H1 (cell line): ENCODE data around the gene PTPN21. TPM values are rescaled to one million over a fixed set of nuclear protein-coding genes. Genes with fewer than 3 reads are reported as not detected.

ENCODE experiments used
- CTCF ChIA-PET: fragments of 300-600 bp; sonication (Branson Sonifier 250); formaldehyde crosslinking; loops from one replicate; lab custom pipeline; 2021; ENCODE audit not compliant: partially characterized antibody; lab: Charles Lee
- POLR2A ChIA-PET: fragments of 300-600 bp; sonication (Branson Sonifier 250); formaldehyde crosslinking; loops from one replicate; lab custom pipeline; 2021; ENCODE audit warnings: inconsistent platforms; ENCODE audit not compliant: partially characterized antibody; lab: Charles Lee
- DNase-seq, 2 experiments: peaks; one replicate each; pipeline versions ENCODE4 v3.0.0 to v3.0.0-alpha.2; 2010 to 2022; ENCODE audit warnings: low spot score in 2 of 2, low read depth in 1 of 2, mixed read lengths in 1 of 2
- FAIRE-seq: peaks from 2 replicates; lab custom pipeline; 2011; peaks lifted over from hg19 to GRCh38; lab: Jason Lieb, UNC
- H2AFZ ChIP-seq: 2 replicates; pipeline ENCODE4 v1.8.1; 2012; ENCODE audit warnings: low read length, inconsistent platforms
- H2AK5ac ChIP-seq: 2 replicates; pipeline ENCODE4 v1.6.1; 2013; ENCODE audit warnings: low read depth, low read length
- H2BK120ac ChIP-seq: replicated peaks from 2 replicates; pipeline ENCODE3; 2013; ENCODE audit warnings: low read depth, low read length, inconsistent platforms
- H2BK12ac ChIP-seq: 2 replicates; pipeline ENCODE4 v1.6.1; 2013; ENCODE audit warnings: low read depth, low read length
- H2BK15ac ChIP-seq: 2 replicates; pipeline ENCODE4 v1.6.1; 2013; ENCODE audit warnings: low read length
- H2BK20ac ChIP-seq: 2 replicates; pipeline ENCODE4 v1.6.1; 2013; ENCODE audit warnings: low read length
- H2BK5ac ChIP-seq: 2 replicates; pipeline ENCODE4 v1.6.1; 2013; ENCODE audit warnings: low read depth, low read length
- H3K14ac ChIP-seq: 2 replicates; pipeline ENCODE4 v1.6.1; 2013; ENCODE audit warnings: inconsistent platforms; ENCODE audit not compliant: insufficient read length
- H3K18ac ChIP-seq: 2 replicates; pipeline ENCODE4 v1.6.1; 2013; ENCODE audit warnings: low read length; ENCODE audit errors: extremely low read depth
- H3K23ac ChIP-seq: 2 replicates; pipeline ENCODE4 v1.6.1; 2013; ENCODE audit warnings: inconsistent platforms; ENCODE audit not compliant: insufficient read length
- H3K23me2 ChIP-seq: 2 replicates; pipeline ENCODE4 v1.6.1; 2013; ENCODE audit warnings: low read depth, low read length
- H3K27ac ChIP-seq: 2 replicates; pipeline ENCODE4 v1.6.1; 2011; ENCODE audit warnings: low read depth, low read length, inconsistent platforms
- H3K27me3 ChIP-seq, 4 experiments: replicated peaks in 1 of 4; 1 replicate in 1 of 4; 2 replicates in 3 of 4; pipeline versions ENCODE4 v1.6.1 to v1.8.1; 2011 to 2013; ENCODE audit warnings: low read length in 3 of 4, mild to moderate bottlenecking in 3 of 4, inconsistent platforms in 2 of 4, mixed read lengths in 2 of 4, moderate library complexity in 1 of 4; ENCODE audit not compliant: control insufficient read depth in 3 of 4, insufficient read depth in 3 of 4; ENCODE audit errors: extremely low read depth in 1 of 4
- H3K36me3 ChIP-seq, 4 experiments: 2 replicates each; pipeline versions ENCODE4 v1.6.1 to v1.8.1; 2011 to 2013; ENCODE audit warnings: mild to moderate bottlenecking in 4 of 4, low read length in 3 of 4, moderate library complexity in 2 of 4, control low read depth in 1 of 4, inconsistent platforms in 1 of 4; ENCODE audit not compliant: insufficient read depth in 4 of 4, control insufficient read depth in 2 of 4
- H3K4ac ChIP-seq: replicated peaks from 2 replicates; pipeline ENCODE3; 2013; ENCODE audit warnings: low read length, low read depth, mixed read lengths, inconsistent platforms; ENCODE audit not compliant: insufficient read length
- H3K4me1 ChIP-seq, 4 experiments: replicated peaks in 1 of 4; 1 replicate in 1 of 4; 2 replicates in 3 of 4; pipeline versions ENCODE4 v1.6.1 to v1.8.1; 2011 to 2013; ENCODE audit warnings: low read length in 3 of 4, inconsistent platforms in 2 of 4, mixed read lengths in 1 of 4; ENCODE audit not compliant: insufficient read depth in 4 of 4, control insufficient read depth in 3 of 4
- H3K4me2 ChIP-seq, 2 experiments: 2 replicates each; pipeline versions ENCODE4 v1.6.1 to v1.8.1; 2011 to 2013; ENCODE audit warnings: low read depth in 2 of 2, low read length in 2 of 2, control low read depth in 1 of 2, inconsistent platforms in 1 of 2, mild to moderate bottlenecking in 1 of 2; ENCODE audit not compliant: insufficient read depth in 1 of 2
- H3K4me3 ChIP-seq, 4 experiments: fragments of 200-600, 300-600 bp in 1 of 4; sonication (generic), shearing (Covaris generic), sonication (Bioruptor Twin) in 1 of 4; 2 replicates each; pipeline versions ENCODE4 v1.5.1 to v1.8.1; 2011 to 2016; ENCODE audit warnings: low read length in 4 of 4, low read depth in 3 of 4, control low read depth in 2 of 4, inconsistent platforms in 2 of 4, mild to moderate bottlenecking in 2 of 4, mixed read lengths in 1 of 4, moderate library complexity in 1 of 4; ENCODE audit not compliant: insufficient read depth in 2 of 4; ENCODE audit errors: extremely low read depth in 1 of 4
- H3K56ac ChIP-seq: replicated peaks from 2 replicates; pipeline ENCODE3; 2013; ENCODE audit warnings: low read depth, mild to moderate bottlenecking, mixed read lengths, low read length, inconsistent platforms; ENCODE audit not compliant: insufficient read length
- H3K79me1 ChIP-seq: 2 replicates; pipeline ENCODE4 v1.6.1; 2013; ENCODE audit warnings: low read depth, low read length, control low read depth
- H3K79me2 ChIP-seq, 2 experiments: 2 replicates each; pipeline versions ENCODE4 v1.6.1 to v1.8.1; 2012 to 2013; ENCODE audit warnings: low read length in 2 of 2, mild to moderate bottlenecking in 2 of 2, inconsistent platforms in 1 of 2; ENCODE audit not compliant: insufficient read depth in 2 of 2, control insufficient read depth in 1 of 2
- H3K9ac ChIP-seq, 4 experiments: replicated peaks in 1 of 4; 1 replicate in 1 of 4; 2 replicates in 3 of 4; pipeline versions ENCODE4 v1.6.1 to v1.8.1; 2011 to 2013; ENCODE audit warnings: low read depth in 3 of 4, low read length in 3 of 4, control low read depth in 2 of 4, mild to moderate bottlenecking in 2 of 4, moderate library complexity in 2 of 4, inconsistent platforms in 1 of 4; ENCODE audit errors: extremely low read depth in 1 of 4
- H3K9me3 ChIP-seq, 2 experiments: 2 replicates each; pipeline versions ENCODE4 v1.6.1 to v1.8.1; 2012 to 2013; ENCODE audit warnings: mild to moderate bottlenecking in 2 of 2, moderate library complexity in 2 of 2, control low read depth in 1 of 2, inconsistent platforms in 1 of 2, low read depth in 1 of 2, low read length in 1 of 2, mixed read lengths in 1 of 2; ENCODE audit not compliant: insufficient read depth in 2 of 2
- H4K20me1 ChIP-seq, 2 experiments: replicated peaks in 1 of 2; 2 replicates each; pipeline versions ENCODE3 to v1.8.1; 2011 to 2013; ENCODE audit warnings: inconsistent platforms in 2 of 2, low read length in 2 of 2, mild to moderate bottlenecking in 1 of 2; ENCODE audit not compliant: insufficient read depth in 2 of 2, control insufficient read depth in 1 of 2
- H4K5ac ChIP-seq: 2 replicates; pipeline ENCODE4 v1.6.1; 2013; ENCODE audit warnings: low read length, low read depth, mixed read lengths, inconsistent platforms; ENCODE audit not compliant: insufficient read length
- H4K8ac ChIP-seq: 2 replicates; pipeline ENCODE4 v1.8.0; 2013; ENCODE audit warnings: mild to moderate bottlenecking, moderate library complexity, low read length, inconsistent platforms; ENCODE audit not compliant: insufficient read depth; ENCODE audit errors: extremely low read depth
- H4K91ac ChIP-seq: replicated peaks from 2 replicates; pipeline ENCODE3; 2013; ENCODE audit warnings: low read length, mixed read lengths, inconsistent platforms; ENCODE audit not compliant: insufficient read length
- ATF3 ChIP-seq: IDR thresholded peaks from 2 replicates; pipeline ENCODE4 v1.6.1; 2011; ENCODE audit warnings: low read depth, mild to moderate bottlenecking, low read length; ENCODE audit not compliant: insufficient read depth
- CBX5 ChIP-seq: fragments of 300-800, 300-1000 bp; sonication (generic); IDR thresholded peaks from 2 replicates; pipeline ENCODE4 v1.7.1; 2016; ENCODE audit warnings: antibody characterized with exemption, low read length, low read depth
- CBX8 ChIP-seq: fragments of 300-800, 300-1000 bp; sonication (generic); IDR thresholded peaks from 2 replicates; pipeline ENCODE4 v1.7.1; 2016; ENCODE audit warnings: low read depth, low read length, borderline replicate concordance
- GABPA ChIP-seq: IDR thresholded peaks from 2 replicates; pipeline ENCODE4 v1.6.1; 2011; ENCODE audit warnings: mild to moderate bottlenecking, low read length, moderate library complexity, borderline replicate concordance; ENCODE audit not compliant: insufficient read depth
- HDAC6 ChIP-seq: IDR thresholded peaks from one replicate; pipeline ENCODE4 v1.7.1; 2012; ENCODE audit warnings: low read depth, mild to moderate bottlenecking, inconsistent platforms, low read length, moderate library complexity
- JUN ChIP-seq: IDR thresholded peaks from 2 replicates; pipeline ENCODE4 v1.6.1; 2011; ENCODE audit warnings: low read depth, mild to moderate bottlenecking, improper control_type of control experiment, low read length
- JUND ChIP-seq: IDR thresholded peaks from 2 replicates; pipeline ENCODE4 v1.6.1; 2011; ENCODE audit warnings: mild to moderate bottlenecking, improper control_type of control experiment, low read length
- NANOG ChIP-seq: IDR thresholded peaks from 2 replicates; pipeline ENCODE4 v1.6.1; 2011; ENCODE audit warnings: low read length, low read depth, mild to moderate bottlenecking, inconsistent platforms; ENCODE audit not compliant: insufficient read depth, poor library complexity, severe bottlenecking
- POLR2AphosphoS5 ChIP-seq: IDR thresholded peaks from 2 replicates; pipeline ENCODE4 v1.6.1; 2011; ENCODE audit warnings: low read depth, low read length
- SRF ChIP-seq: IDR thresholded peaks from 2 replicates; pipeline ENCODE4 v1.6.1; 2011; ENCODE audit warnings: mild to moderate bottlenecking, low read depth, low read length, moderate library complexity
- TAF7 ChIP-seq: optimal IDR thresholded peaks from 2 replicates; pipeline ENCODE3; 2011; ENCODE audit warnings: low read depth, mild to moderate bottlenecking, inconsistent platforms, low read length, moderate library complexity, borderline replicate concordance
- TEAD4 ChIP-seq: IDR thresholded peaks from 2 replicates; pipeline ENCODE4 v1.6.1; 2012; ENCODE audit warnings: low read depth, low read length, inconsistent platforms, mixed read lengths
- USF2 ChIP-seq: IDR thresholded peaks from 2 replicates; pipeline ENCODE4 v1.6.1; 2011; ENCODE audit warnings: low read length, improper control_type of control experiment
- WGBS, 2 experiments: shearing (Covaris generic) in 1 of 2; methylation state at CpG; one replicate each; pipeline versions ENCODE4 v1.1.6 to v1.1.7; 2013 to 2015; ENCODE audit warnings: low lambda C conversion rate in 2 of 2, mixed read lengths in 2 of 2, inconsistent platforms in 1 of 2, low coverage in 1 of 2, missing lambda C conversion rate in 1 of 2; ENCODE audit not compliant: insufficient replicate concordance in 2 of 2, insufficient coverage in 1 of 2, insufficient read length in 1 of 2; ENCODE audit errors: extremely low coverage in 1 of 2, missing lambda C conversion rate in 1 of 2; 5-methylcytosine and 5-hydroxymethylcytosine counted together
- polyA plus RNA-seq, 7 experiments: library from polyadenylated mRNA; depleted of rRNA in 3 of 7; stranded (reverse) in 5 of 7; unstranded in 2 of 7; fragments of >200 nt in 5 of 7; fragments of 200-250 nt in 2 of 7; gene quantifications; 1 replicate in 5 of 7; 2 replicates in 1 of 7; 4 replicates in 1 of 7; pipeline versions ENCODE4 v1.2.1 to v1.2.3, GENCODE V29; 2011 to 2013; ENCODE audit warnings: missing spikeins in 2 of 7, mixed read lengths in 2 of 7
- total RNA-seq: library from RNA; stranded (reverse); fragmentation: NEBNext Ultra II Directional; extraction: Animal tissue kit (Norgen Biotek cat#: 25700); gene quantifications from 2 replicates; pipeline ENCODE4 v1.2.1, GENCODE V29; 2021

The PTPN21 gene
- total and polyA plus RNA-seq, 2 of the 8 experiments (the other 6 are each of a cell fraction or from before 2014, with no cell fraction given): 6.5 to 16.1 TPM

DNA sequence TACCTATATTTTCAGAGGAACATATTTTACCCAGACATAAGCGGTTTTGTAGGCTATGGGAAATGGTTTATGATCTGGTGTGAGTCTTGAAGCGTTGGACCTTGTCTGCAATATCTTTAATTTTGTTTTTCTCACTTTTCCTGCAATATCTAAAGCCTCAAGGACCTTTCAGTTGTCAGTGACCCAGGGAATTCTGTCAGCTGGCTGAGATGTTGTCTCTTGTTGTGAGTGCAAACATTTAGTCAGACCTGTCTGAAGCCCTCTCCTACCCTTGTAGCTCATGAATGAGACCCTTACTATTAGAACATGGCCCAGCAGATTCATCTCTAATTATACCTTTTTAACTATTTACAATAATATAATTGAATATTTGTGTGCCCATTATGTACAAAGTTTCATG is 115.7 kb downstream of the PTPN21 start:
- no peak for FAIRE-seq
- CTCF ChIA-PET: interaction anchor here (0.6 to 1.4 kb wide), 2 partner anchors 250 to 295 kb away, joined by 3 to 8 read pairs; no protein-coding TSS in a partner anchor
- Histone ChIP-seq H2BK12ac (no peak overlapping the region), H3K4me1 (no peaks in the 10 kb centered on the region), H3K4ac (no peak overlapping the region), H2BK120ac (no peak overlapping the region), H3K79me2 (no peaks in the 10 kb centered on the region), H4K20me1 (peaks cover 0 to 2% of the 10 kb centered on the region in 2 experiments), H3K4me2 (no peak overlapping the region), H3K56ac (no peak overlapping the region), H3K23me2 (no peaks in the 10 kb centered on the region; the same call in 1 of the 2 replicates), H4K8ac (no peak overlapping the region), H3K23ac (no peak overlapping the region), H3K9me3 (no peaks in the 10 kb centered on the region), H3K27ac (no peak overlapping the region), H2AK5ac (no peak overlapping the region), H4K91ac (no peak overlapping the region), H3K27me3 (no peaks in the 10 kb centered on the region), H3K9ac (peak overlapping the region in 1 of 4 experiments; percentile 34; a peak in 1 of 7 replicates), H3K79me1 (no peaks in the 10 kb centered on the region), H3K18ac (no peak overlapping the region), H4K5ac (no peak overlapping the region), H3K14ac (no peak overlapping the region), H2BK20ac (no peak overlapping the region), H2BK15ac (no peak overlapping the region), H2AFZ (no peak overlapping the region), H3K4me3 (no peak overlapping the region), H2BK5ac (no peak overlapping the region), H3K36me3 (peaks cover 0 to 5% (median 0%) of the 10 kb centered on the region in 4 experiments; a peak in 3 of 8 replicates)
- 94% methylated on average over 2 of the region's 2 CpGs; no CpG with 5 or more reads in 1 of the 2 experiments for WGBS, 2 experiments
- no peak for DNase-seq
- POLR2A ChIA-PET: no interaction called here
- no peak for TF ChIP-seq TEAD4
- no peak for TF ChIP-seq CBX5
- TF ChIP-seq JUN: no peak
- TF ChIP-seq TAF7: no peak
- TF ChIP-seq ATF3: no peak
- TF ChIP-seq USF2: no peak
- TF ChIP-seq HDAC6: no peak
- no peak for TF ChIP-seq JUND
- no peak for TF ChIP-seq CBX8
- no peak for TF ChIP-seq SRF
- TF ChIP-seq POLR2AphosphoS5: no peak
- TF ChIP-seq GABPA: no peak
- no peak for TF ChIP-seq NANOG
